ENCODE measurements around the gene C1QTNF5. TPM values are rescaled to one million over a fixed set of nuclear protein-coding genes. Genes with fewer than 3 reads are reported as not detected.

The C1QTNF5 gene
- total RNA-seq, 1 experiment from 2014 or later, result not detected

- DNase-seq (ENCODE audit: low spot score), result no peak
Measured at GRCh38 chr11:119297938-119298337, 42.7 kb downstream of the C1QTNF5 start.

- DNase-seq (ENCODE audit: low spot score), result no peak
Measured at GRCh38 chr11:119295178-119295577, 45.5 kb downstream of the C1QTNF5 start.

GRCh38 chr11:119293461-119293860 lies 47.2 kb downstream of the C1QTNF5 start:
- no peak for DNase-seq (ENCODE audit: low spot score)

GRCh38 chr11:119290894-119291497 lies 49.7 kb downstream of the C1QTNF5 start:
- DNase-seq (ENCODE audit: low spot score), result no peak

Other genes starting within 250 kb of the C1QTNF5 start
- gene DPAGT1, start 239.0 kb downstream of the C1QTNF5 start, total RNA-seq (2014; rRNA removed; shearing (Covaris generic)), result 25.0 and 43.7 TPM in 2 replicates
- gene C2CD2L, start 233.5 kb downstream of the C1QTNF5 start, total RNA-seq (2014; rRNA removed; shearing (Covaris generic)), result 2.3 and 5.1 TPM in 2 replicates
- 6.1 and 7.2 TPM in 2 replicates for gene HINFP, start 219.3 kb downstream of the C1QTNF5 start, total RNA-seq (2014; rRNA removed; shearing (Covaris generic))
- 0.25 TPM in 1 of 2 replicates, not detected in the other for gene ABCG4, start 191.8 kb downstream of the C1QTNF5 start, total RNA-seq (2014; rRNA removed; shearing (Covaris generic))
- 14.3 and 14.7 TPM in 2 replicates for gene NLRX1, start 172.2 kb downstream of the C1QTNF5 start, total RNA-seq (2014; rRNA removed; shearing (Covaris generic))
- gene NHERF4, start 155.4 kb downstream of the C1QTNF5 start, total RNA-seq (2014; rRNA removed; shearing (Covaris generic)), result not detected in 2 replicates
- gene CBL, start 134.5 kb downstream of the C1QTNF5 start, total RNA-seq (2014; rRNA removed; shearing (Covaris generic)), result 7.3 and 11.0 TPM in 2 replicates
- gene MCAM, start 23.8 kb downstream of the C1QTNF5 start, total RNA-seq (2014; rRNA removed; shearing (Covaris generic)), result 66.0 and 88.8 TPM in 2 replicates
- gene RNF26, start 6.4 kb downstream of the C1QTNF5 start, total RNA-seq (2014; rRNA removed; shearing (Covaris generic)), result 4.1 and 6.8 TPM in 2 replicates
- gene MFRP, start 5.8 kb upstream of the C1QTNF5 start, total RNA-seq (2014; rRNA removed; shearing (Covaris generic)), result not detected in 2 replicates
- gene USP2, start 40.8 kb upstream of the C1QTNF5 start, total RNA-seq (2014; rRNA removed; shearing (Covaris generic)), result 0.21 and 0.29 TPM in 2 replicates
- 191 and 193 TPM in 2 replicates for gene THY1, start 82.3 kb upstream of the C1QTNF5 start, total RNA-seq (2014; rRNA removed; shearing (Covaris generic))

Data from H4 (cell line).